Brain microvascular endothelial cell (primary cell): ENCODE data around the gene OSBPL2.

Source experiments
- DNase-seq: peaks from one replicate; pipeline ENCODE4 v3.0.0-alpha.2; 2020
- H3K27ac ChIP-seq: fragments of 250-450 bp; sonication (Bioruptor Pico); 2 replicates; pipeline ENCODE4 v1.5.1; 2020; ENCODE audit warnings: mild to moderate bottlenecking, moderate library complexity
- H3K27me3 ChIP-seq: fragments of 250-450 bp; sonication (Bioruptor Pico); replicated peaks from 2 replicates; pipeline ENCODE4 v1.5.1; 2020; ENCODE audit warnings: mild to moderate bottlenecking
- H3K36me3 ChIP-seq: fragments of 250-450 bp; sonication (Bioruptor Pico); replicated peaks from 2 replicates; pipeline ENCODE4 v1.5.1; 2020; ENCODE audit warnings: mild to moderate bottlenecking
- H3K4me3 ChIP-seq: 2 replicates; pipeline ENCODE4 v1.5.1; 2011; ENCODE audit warnings: low read depth, mild to moderate bottlenecking, control low read depth, low read length, moderate library complexity
- CTCF ChIP-seq: IDR thresholded peaks from 2 replicates; pipeline ENCODE4 v1.5.1; 2011; ENCODE audit warnings: low read depth, mild to moderate bottlenecking, moderate library complexity, low read length, control low read depth, inconsistent platforms; ENCODE audit errors: missing control alignments
- in situ Hi-C: cut with HindIII; loops from 2 replicates; pipeline ENCODE4 v1.10.0; 2017; ENCODE audit warnings: low sequenced_read_pairs, low pct_ligation_motif_present

OSBPL2 gene

DNA sequence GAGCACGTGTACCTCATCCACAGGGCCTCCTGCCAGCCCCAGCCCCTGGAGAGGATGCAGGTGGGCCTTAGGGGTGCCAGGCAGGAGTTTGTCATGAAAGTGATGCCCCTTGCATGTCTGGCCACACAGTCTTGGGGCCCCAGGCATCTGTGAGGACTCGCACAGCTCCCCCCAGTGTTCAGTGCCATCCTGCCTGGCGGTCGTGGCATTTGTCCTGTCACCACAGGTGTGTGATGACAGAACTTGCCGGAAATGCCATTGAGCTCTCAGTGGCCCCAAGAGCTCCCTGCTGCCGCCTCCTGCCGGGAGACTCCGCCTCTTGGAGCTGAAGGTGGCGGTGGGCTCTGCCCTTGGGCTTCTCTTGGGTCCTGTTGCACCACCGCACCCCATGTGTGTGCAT is 33.9 kb downstream of the OSBPL2 start:
- no peak for DNase-seq
- no peak overlapping the region for H3K4me3 ChIP-seq
- no peaks in the 10 kb centered on the region for H3K27me3 ChIP-seq
- no peak overlapping the region for H3K27ac ChIP-seq
- H3K36me3 ChIP-seq: peaks cover 18% of the 10 kb centered on the region
- no peak for TF ChIP-seq CTCF
- in situ Hi-C loops: no loop called here

DNA sequence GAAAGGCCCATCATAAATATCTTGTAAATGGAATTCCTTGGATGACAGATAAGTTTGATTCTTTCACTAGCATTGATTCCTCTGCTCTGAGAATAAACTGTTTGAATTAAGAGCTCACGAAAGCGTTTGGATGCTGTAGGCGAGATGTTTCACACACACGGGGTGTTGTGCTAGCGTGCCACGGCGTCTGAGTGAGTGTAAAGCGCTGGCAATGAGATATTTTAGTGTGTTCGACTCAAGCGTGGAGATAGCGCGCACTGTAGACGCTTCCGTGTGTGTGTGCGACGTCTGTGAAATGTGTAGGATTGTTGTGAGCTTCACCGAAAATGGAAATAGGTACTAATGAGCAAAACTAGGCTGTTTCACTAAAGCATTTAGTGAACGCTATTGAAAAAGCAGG is 35.1 kb downstream of the OSBPL2 start:
- H3K27ac ChIP-seq: no peak overlapping the region
- DNase-seq: no peak
- TF ChIP-seq CTCF: no peak
- no peak overlapping the region for H3K4me3 ChIP-seq
- H3K27me3 ChIP-seq: no peaks in the 10 kb centered on the region
- in situ Hi-C loops: no loop called here
- peaks cover 17% of the 10 kb centered on the region for H3K36me3 ChIP-seq

GRCh38 chr20:62274332-62274950 is 36.1 kb downstream of the OSBPL2 start:
- H3K36me3 ChIP-seq: peaks cover 19% of the 10 kb centered on the region
- in situ Hi-C loops: no loop called here

GRCh38 chr20:62275219-62275618 is 36.9 kb downstream of the OSBPL2 start:
- Histone ChIP-seq H3K4me3 (no peak overlapping the region), H3K27ac (no peak overlapping the region), H3K36me3 (peaks cover 27% of the 10 kb centered on the region), H3K27me3 (no peaks in the 10 kb centered on the region)
- DNase-seq: no peak
- TF ChIP-seq CTCF: no peak
- in situ Hi-C loops: loop anchor here (25.0 kb wide), 1 partner anchor 112 kb away; the partner anchor contains the start of gene RPS21

More at GRCh38 chr20:62274332-62274950, 36.1 kb downstream of the OSBPL2 start:
- TF ChIP-seq CTCF: no peak
- no peak for DNase-seq
- no peak overlapping the region for H3K27ac ChIP-seq
- no peaks in the 10 kb centered on the region for H3K27me3 ChIP-seq
- no peak overlapping the region for H3K4me3 ChIP-seq

GRCh38 chr20:62276439-62276838 is 38.1 kb downstream of the OSBPL2 start:
- no peak for TF ChIP-seq CTCF
- DNase-seq: no peak
- no peak overlapping the region for H3K27ac ChIP-seq
- in situ Hi-C loops: loop anchor here (25.0 kb wide), 1 partner anchor 111 kb away; the partner anchor contains the start of gene RPS21
- no peak overlapping the region for H3K4me3 ChIP-seq
- H3K27me3 ChIP-seq: no peaks in the 10 kb centered on the region
- H3K36me3 ChIP-seq: peaks cover 39% of the 10 kb centered on the region

- in situ Hi-C loops: loop anchor here (25.0 kb wide), 1 partner anchor 110 kb away; the partner anchor contains the start of gene RPS21
- Histone ChIP-seq H3K27ac (no peak overlapping the region), H3K27me3 (no peaks in the 10 kb centered on the region), H3K4me3 (no peak overlapping the region), H3K36me3 (peaks cover 40% of the 10 kb centered on the region)
- no peak for TF ChIP-seq CTCF
- no peak for DNase-seq
These were observed 38.9 kb downstream of the OSBPL2 start for GRCh38 chr20:62277253-62277652.
